ENCODE results near the gene TNRC6C.

The TNRC6C gene

GRCh38 chr17:78127239-78127887 is 168.9 kb downstream of the TNRC6C start:
- H3K36me3 ChIP-seq (ENCODE audit: insufficient read depth): no peaks in the 10 kb centered on the region
- H3K79me2 ChIP-seq (ENCODE audit: insufficient read depth, low read depth): peaks cover 40% of the 10 kb centered on the region
- H3K9ac ChIP-seq: peak overlapping the region; percentile 69
- no peak overlapping the region for H2AFZ ChIP-seq (ENCODE audit: low read depth)
- H3K4me3 ChIP-seq (IDR thresholded peaks at IDR 0.05; ENCODE audit: insufficient read depth, low read depth, low read length): no peak overlapping the region
- H3K27me3 ChIP-seq (ENCODE audit: insufficient read depth, low read depth): no peaks in the 10 kb centered on the region
- peak overlapping the region; percentile 50 for H3K27ac ChIP-seq
- TF ChIP-seq, protein P1, sequence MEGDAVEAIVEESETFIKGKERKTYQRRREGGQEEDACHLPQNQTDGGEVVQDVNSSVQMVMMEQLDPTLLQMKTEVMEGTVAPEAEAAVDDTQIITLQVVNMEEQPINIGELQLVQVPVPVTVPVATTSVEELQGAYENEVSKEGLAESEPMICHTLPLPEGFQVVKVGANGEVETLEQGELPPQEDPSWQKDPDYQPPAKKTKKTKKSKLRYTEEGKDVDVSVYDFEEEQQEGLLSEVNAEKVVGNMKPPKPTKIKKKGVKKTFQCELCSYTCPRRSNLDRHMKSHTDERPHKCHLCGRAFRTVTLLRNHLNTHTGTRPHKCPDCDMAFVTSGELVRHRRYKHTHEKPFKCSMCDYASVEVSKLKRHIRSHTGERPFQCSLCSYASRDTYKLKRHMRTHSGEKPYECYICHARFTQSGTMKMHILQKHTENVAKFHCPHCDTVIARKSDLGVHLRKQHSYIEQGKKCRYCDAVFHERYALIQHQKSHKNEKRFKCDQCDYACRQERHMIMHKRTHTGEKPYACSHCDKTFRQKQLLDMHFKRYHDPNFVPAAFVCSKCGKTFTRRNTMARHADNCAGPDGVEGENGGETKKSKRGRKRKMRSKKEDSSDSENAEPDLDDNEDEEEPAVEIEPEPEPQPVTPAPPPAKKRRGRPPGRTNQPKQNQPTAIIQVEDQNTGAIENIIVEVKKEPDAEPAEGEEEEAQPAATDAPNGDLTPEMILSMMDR (conservative IDR thresholded peaks at IDR 0.05; ENCODE audit: low read depth, low read length): no peak
- peaks cover 53% of the 10 kb centered on the region for H3K4me1 ChIP-seq (ENCODE audit: low read depth, poor library complexity, severe bottlenecking)
- H4K20me1 ChIP-seq (ENCODE audit: insufficient read depth): no peaks in the 10 kb centered on the region
- peak overlapping the region; percentile 97 for H3K4me2 ChIP-seq

DNA sequence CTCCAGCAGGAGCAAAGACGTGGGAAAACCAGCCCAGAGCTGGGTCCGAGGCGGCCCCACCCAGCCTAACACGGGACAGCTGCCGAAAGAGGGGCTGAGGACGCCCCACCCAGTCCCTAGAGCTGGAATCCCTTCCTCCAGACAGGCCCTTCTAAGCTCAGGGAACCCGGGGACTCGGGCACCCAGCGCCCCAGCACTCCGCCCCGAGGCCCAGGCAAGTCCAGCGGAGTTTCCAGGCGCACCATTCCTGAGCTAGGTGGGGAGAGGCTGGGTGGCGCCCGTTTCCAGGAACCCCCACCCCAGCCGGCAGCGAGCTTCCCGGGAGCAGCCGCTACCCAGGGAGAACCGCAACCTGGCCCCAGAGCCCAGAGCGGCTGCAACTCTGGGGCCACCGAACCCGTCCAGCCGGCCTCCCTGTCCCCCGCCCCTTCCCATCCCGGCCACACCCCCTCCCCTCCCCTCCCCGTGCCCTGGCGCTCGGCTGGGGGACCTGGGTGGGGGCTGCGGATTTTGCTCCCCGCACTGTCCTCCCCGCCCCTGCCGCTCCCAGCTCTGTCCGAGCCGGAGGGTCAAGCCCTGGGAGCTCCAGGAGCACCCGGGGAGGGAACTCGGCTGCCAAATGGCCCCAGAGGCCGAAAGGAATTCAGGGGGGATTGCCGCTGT is 169.5 kb downstream of the TNRC6C start:
- Histone ChIP-seq H3K4me3 (IDR thresholded peaks at IDR 0.05; ENCODE audit: insufficient read depth, low read depth, low read length) (no peak overlapping the region), H3K4me2 (peak overlapping the region; percentile 97), H3K27ac (peak overlapping the region; percentile 50), H3K4me1 (ENCODE audit: low read depth, poor library complexity, severe bottlenecking) (peaks cover 51% of the 10 kb centered on the region), H2AFZ (ENCODE audit: low read depth) (peak overlapping the region; percentile 58), H3K9ac (peak overlapping the region; percentile 69), H3K36me3 (ENCODE audit: insufficient read depth) (no peaks in the 10 kb centered on the region), H3K79me2 (ENCODE audit: insufficient read depth, low read depth) (peaks cover 47% of the 10 kb centered on the region), H3K27me3 (ENCODE audit: insufficient read depth, low read depth) (no peaks in the 10 kb centered on the region), H4K20me1 (ENCODE audit: insufficient read depth) (no peaks in the 10 kb centered on the region)
- TF ChIP-seq, protein P1 (conservative IDR thresholded peaks at IDR 0.05; ENCODE audit: low read depth, low read length): no peak

- H3K4me2 ChIP-seq: peak within 1 kb of the TSS; percentile 97
- H3K27ac ChIP-seq: peak within 1 kb of the TSS; percentile 68
- no peaks in the 10 kb centered on the region for H3K27me3 ChIP-seq (ENCODE audit: insufficient read depth, low read depth)
- peaks cover 50% of the 10 kb centered on the region for H3K79me2 ChIP-seq (ENCODE audit: insufficient read depth, low read depth)
- TF ChIP-seq, protein P1 (conservative IDR thresholded peaks at IDR 0.05; ENCODE audit: low read depth, low read length): no peak
- H3K9ac ChIP-seq: peak within 1 kb of the TSS; percentile 69
- H2AFZ ChIP-seq (ENCODE audit: low read depth): peak within 1 kb of the TSS; percentile 58
- no peak within 1 kb of the TSS for H3K4me3 ChIP-seq (IDR thresholded peaks at IDR 0.05; ENCODE audit: insufficient read depth, low read depth, low read length)
- H3K36me3 ChIP-seq (ENCODE audit: insufficient read depth): no peaks in the 10 kb centered on the region
- no peaks in the 10 kb centered on the region for H4K20me1 ChIP-seq (ENCODE audit: insufficient read depth)
- H3K4me1 ChIP-seq (ENCODE audit: low read depth, poor library complexity, severe bottlenecking): peaks cover 46% of the 10 kb centered on the region
These were observed 170.2 kb downstream of the TNRC6C start, which contains the start of gene TMC6 for GRCh38 chr17:78128551-78129350. Gene TMC6, minus strand, starts transcription at chr17:78128755. Its CDS starts 1,923 bp downstream, at chr17:78126832.

GRCh38 chr17:78129351-78130089 is 171.0 kb downstream of the TNRC6C start:
- H3K79me2 ChIP-seq (ENCODE audit: insufficient read depth, low read depth): peaks cover 50% of the 10 kb centered on the region
- H2AFZ ChIP-seq (ENCODE audit: low read depth): peak overlapping the region; percentile 58; the same call in 1 of the 2 replicates
- no peaks in the 10 kb centered on the region for H4K20me1 ChIP-seq (ENCODE audit: insufficient read depth)
- no peak overlapping the region for H3K4me3 ChIP-seq (IDR thresholded peaks at IDR 0.05; ENCODE audit: insufficient read depth, low read depth, low read length)
- H3K4me1 ChIP-seq (ENCODE audit: low read depth, poor library complexity, severe bottlenecking): peaks cover 46% of the 10 kb centered on the region
- peak overlapping the region; percentile 73; the same call in 1 of the 2 replicates for H3K9ac ChIP-seq
- peak overlapping the region; percentile 68 for H3K27ac ChIP-seq
- H3K36me3 ChIP-seq (ENCODE audit: insufficient read depth): no peaks in the 10 kb centered on the region; the same call in 1 of the 2 replicates
- peak overlapping the region; percentile 93 for H3K4me2 ChIP-seq
- no peaks in the 10 kb centered on the region for H3K27me3 ChIP-seq (ENCODE audit: insufficient read depth, low read depth)
- TF ChIP-seq, protein P1 (conservative IDR thresholded peaks at IDR 0.05; ENCODE audit: low read depth, low read length): no peak

Measured in KMS-11 (cell line).